Activated CD8-positive, alpha-beta memory T cell treated with anti-CD3 and anti-CD28 coated beads for 24 hours (primary cell): ENCODE measurements around the gene WWOX.

Source experiments
- DNase-seq: peaks from one replicate; pipeline ENCODE4 v3.0.0-alpha.2; 2020

The WWOX gene

DNA sequence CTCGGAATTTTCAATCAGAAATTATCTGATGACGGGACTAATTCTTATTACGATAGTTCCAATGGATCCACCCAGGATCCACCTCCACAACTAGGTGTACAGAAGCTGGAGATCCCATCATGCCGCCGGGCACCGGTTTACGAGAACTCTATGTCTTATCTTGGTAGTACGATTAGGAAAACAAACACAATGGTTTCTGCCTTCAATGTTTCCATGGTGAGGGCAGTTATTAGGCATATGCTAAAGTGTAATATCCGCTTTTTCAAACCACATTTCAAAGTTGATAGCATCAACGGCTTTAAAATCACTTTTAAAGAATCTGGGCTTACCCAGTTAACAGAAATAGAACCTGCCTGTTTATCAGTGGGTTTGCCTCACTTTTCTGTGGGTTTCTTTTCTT lies 795.4 kb downstream of the WWOX start:
- no peak for DNase-seq

DNA sequence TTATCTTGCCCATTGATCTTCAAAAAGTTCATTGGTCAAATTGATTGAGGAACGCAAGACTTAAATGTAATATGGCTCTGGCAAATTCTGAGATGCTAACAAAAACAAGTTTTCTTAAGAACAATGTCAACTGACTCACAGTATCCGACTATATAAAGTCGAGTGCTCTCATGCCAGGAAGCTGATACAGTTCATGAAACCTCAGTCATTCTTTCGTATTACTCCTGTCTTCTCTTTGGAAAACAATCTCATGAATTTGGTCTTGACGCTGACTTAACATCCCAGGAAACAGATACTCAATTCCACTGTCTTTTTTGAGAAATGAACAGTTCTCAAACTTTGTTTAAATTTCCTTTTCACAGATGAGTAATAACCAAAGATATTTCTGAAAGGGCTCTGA lies 796.2 kb downstream of the WWOX start:
- DNase-seq = no peak

DNA sequence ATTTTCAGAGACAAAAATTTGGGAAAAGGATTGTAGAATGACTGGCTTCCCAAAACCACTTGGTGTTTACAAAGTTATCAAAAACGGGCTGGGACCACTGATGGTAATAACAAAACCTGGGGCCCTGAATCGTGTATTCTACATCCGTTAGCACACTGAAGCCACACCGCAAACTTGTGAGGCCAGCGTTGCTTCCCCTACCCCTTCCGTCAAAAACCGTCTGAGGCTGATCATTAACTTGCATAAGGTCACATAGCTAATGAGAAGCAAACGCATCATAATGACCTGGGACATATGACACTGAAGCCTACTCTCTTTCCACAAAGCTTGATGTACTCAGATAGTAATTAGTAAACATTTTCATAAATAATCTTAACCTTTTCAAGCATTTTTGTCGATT lies 796.8 kb downstream of the WWOX start:
- no peak for DNase-seq

DNA sequence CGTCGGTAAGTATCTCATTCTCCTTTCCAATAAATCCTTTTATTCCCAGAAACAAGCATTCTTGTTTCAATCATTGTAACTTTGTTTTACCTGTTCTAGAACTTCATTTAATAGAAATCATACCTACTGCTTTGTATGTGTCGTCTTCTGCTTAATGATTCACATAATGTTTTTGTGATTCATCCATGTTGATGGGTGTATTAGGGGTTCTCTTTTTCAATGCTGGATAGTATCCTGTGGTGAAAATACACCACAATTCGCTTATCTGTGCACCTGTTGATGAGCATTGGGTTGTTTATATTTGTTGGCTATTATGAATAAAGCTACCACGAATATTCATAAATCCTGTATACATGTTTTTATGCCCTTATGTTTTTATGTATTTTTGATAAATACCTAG lies 797.8 kb downstream of the WWOX start:
- DNase-seq = no peak

DNA sequence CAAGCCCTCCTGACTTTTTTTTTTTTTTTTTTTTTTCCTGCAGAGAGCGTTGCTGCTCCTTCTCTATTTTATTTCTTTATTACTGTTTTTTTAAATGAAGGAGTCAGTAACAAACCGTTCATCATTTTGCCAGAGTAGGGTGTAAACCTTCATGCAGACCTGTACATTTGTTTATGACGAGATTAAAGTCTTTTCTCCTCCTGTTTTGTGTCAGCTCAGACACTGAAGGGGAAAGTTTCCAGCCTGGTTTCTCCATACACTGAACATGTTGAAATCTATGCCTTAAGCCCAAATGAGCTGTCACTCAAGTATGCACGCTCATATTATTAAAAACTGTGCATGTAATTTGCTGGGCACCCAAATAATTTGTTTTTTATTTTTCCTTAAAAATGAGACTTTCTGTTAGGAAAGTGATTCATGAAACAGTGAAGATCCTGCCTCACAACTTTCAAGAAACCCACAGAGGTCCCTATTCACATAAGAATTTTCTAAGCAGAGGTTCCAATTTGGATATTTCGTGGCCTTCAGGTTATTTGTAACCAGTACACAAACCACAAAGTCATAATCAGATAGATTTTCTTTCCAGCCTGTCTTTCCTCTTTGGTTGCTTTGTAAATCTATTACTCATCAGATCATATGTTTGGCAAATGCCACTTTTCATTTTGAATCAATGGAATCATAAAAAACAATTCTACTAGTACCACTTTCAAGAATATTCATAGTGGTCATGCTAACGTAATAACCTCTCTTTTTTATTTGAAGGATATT lies 800.8 kb downstream of the WWOX start:
- DNase-seq = no peak

DNA sequence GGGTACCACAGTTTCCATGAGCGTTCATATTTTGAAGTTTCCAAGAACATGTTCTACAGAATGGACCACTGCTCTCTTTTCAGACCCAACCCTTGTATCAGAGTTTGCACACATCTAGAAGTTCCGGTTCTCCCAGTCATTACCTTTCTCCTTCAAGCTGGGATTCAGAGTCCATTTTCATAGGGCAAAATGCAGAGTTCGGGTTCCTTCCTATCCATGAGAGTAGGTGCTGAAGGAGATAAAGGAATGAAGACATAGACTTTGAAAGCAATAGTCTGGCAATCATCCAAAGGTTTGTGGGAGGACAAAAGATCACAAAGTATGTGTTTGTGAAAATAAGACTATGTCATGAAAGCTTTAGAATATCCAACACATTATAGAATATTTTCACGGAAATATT lies 801.5 kb downstream of the WWOX start:
- DNase-seq = no peak

DNA sequence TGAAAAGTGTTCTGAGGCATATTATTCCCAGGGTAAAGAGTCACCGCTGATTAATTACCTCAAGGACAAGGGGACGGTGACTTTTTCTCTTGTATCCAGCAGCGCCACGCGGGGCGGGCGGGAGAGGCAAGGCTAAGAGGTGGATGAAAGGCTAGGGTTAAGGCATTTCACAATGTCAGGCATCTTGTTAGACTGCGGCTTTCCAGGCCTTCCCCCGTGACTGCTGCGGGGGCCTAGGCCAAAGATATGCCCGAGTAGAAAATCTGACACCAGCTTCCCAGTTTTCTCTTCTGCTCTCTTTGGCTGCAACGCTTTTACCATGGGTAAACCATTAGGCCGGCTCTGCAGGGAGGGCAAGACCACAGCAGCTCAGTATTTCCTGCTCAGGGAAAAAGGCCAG lies 802.9 kb downstream of the WWOX start:
- DNase-seq = no peak

DNA sequence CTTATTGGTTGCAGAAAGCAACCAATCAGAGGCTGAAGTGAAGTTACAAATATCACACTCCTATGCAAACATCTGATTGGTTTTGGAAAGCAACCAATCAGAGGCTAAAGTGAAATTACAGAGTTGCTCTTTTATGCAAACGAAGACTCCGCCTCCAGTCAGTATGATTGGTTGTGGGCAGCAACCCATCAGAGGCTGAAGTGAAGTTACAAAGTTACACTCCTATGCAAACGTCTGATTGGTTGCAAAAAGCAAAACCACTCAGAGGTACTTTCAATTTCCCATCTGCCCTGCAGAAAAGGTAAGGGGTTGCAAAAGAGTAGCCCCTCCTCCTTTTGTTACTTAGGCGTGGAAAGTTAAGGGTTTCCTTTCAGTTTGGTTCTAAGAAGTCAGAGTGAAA lies 803.8 kb downstream of the WWOX start:
- DNase-seq = no peak

DNA sequence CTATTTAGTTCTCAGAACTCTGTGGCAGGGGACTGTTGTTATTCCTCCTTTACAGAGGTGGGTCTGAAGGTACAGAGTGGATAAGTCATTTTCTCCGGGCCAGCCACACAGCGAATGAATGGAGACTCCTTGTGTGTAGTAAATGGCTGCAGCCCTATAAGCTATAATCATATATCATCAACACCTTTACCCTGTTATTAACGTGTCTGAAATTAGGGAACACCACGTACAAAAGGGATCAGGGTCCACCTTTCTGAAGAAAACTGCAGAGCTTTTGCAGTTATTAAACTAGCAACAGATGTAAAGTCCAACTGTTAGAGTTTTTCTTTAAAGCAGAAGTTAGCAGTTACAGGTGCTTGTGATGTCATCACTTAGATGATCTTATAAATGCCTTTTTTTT lies 804.4 kb downstream of the WWOX start:
- no peak for DNase-seq

DNA sequence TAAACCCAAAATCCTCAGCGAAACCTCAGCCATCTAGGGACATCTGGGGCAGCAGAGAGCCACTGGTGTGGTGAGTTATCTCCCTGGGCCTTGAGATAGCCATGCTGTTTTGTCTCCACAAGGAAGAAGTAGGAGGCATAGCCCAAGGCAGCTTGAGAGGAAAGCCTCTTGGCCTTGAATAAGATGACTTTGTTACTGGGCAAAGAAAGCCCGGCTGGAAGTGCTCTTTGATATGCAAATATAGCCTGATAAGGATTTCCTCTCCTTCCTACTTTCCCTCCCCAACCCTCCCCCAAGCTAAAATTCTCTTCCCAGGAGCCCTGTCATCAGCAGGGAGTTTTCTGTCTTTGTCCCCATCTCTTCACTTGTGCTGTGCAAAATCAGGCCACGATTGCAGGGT lies 806.7 kb downstream of the WWOX start:
- DNase-seq = no peak

DNA sequence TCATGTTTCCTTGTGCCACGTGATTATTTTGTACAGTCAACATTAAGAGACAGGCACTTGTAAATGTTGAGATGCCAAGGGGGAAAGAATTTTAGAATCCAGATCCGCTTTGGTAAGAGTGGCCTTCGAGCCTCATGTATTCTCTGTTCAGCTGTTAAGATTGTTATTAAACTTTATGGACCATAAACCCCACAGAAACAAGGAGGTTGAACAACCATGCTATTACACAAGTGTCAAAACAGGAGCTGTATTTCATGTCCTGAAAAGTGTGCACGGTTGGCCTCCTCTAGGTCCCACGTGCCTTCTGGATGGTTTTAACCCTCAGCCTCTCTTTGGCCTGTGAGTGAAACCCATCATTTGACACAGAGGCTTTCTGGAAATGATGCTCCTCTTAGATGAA lies 809.8 kb downstream of the WWOX start:
- DNase-seq = no peak

DNA sequence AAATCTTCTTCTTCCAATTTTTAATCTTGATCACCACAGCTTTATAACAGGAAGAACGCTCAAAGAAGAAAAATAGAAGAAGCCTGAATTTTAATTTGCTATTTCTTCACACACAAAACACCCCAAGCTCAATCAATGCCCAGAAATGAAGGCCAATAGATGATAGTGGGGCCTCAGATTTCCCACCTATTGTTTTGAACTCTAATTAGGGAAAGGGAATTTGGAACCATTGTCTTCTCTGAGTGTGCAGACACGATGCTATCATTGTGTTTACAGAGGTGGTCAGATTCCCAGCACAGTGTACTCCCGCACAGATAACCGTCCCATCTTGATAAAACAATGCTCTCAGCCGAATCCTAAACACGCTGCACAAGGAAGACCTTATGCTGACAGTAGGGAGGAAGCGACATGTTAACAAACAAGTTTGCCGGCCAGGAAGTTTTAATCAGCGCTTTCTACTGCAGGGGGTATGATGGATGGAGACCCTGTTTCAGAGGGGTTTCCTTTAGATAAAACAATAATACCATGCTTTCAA lies 816.4 kb downstream of the WWOX start:
- DNase-seq = no peak

DNA sequence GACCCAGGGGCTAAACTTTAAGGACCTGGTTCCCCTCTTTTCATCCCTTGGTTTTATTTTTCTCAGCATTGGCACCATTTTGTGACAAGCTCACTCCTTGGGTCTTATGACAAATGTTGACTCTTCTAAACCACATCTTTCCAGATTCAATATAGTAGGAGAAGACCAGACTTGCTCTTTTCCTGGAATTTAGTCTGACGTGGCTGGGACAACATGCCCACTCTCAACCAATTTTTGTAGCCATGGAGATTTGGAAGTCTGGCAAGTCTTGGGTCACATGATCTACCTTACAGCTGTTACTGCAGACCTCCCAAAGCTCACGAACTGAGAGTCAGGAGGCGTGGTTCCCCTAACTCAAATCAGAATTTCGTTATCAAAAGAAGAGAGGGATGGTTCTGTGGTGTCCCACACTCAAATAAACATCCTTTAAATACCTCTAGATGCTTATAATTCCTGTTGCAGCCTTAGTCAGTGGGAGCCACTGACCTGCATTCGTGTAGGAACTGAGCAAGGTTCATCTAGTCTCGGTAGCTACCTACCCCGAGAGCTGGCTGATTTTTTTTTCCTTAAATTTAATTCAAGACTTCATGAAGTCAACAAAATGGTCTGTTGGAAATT lies 817.6 kb downstream of the WWOX start:
- no peak for DNase-seq

DNA sequence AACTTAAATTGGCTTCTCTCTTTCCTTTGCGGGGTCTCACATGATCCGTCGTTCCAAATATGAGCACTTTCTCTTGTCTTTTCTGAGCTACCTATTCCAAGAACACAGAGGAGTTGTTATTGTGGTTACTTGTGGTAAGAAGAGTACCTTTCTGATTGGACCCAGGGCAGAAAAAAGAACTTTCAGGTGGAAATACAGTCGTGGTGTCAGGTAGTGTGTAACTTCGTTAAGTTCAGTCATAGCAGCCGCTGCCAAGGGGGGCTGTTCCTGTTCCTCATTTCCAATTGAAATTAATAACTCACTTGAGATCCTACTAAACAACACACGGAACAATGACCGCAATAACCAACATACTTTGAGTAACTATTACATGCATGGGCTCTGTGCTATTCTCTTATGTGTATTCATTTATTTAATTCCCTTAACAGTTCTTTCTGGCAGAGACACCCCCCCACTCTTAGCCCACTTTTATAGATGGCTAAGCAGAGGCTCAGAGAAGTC lies 819.4 kb downstream of the WWOX start:
- no peak for DNase-seq

DNA sequence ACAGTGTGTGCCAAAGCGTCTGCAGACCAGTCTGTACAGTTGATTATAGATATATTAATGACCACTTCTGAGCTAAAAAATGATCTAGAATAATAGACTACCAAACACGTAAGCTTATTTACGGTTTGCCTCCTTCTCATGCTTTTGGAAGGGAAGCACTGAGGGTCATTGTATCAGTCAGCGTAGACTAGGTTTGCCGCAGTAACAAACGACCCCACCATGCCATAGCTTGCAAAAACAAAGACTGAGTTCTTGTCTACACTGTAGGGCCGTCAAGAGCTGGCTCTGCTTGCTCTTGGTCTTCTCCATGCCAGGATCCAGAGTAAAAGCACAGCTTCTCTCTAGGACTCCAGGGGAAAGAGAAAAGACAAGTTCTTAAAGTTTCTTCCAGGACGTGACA lies 820.4 kb downstream of the WWOX start:
- no peak for DNase-seq

DNA sequence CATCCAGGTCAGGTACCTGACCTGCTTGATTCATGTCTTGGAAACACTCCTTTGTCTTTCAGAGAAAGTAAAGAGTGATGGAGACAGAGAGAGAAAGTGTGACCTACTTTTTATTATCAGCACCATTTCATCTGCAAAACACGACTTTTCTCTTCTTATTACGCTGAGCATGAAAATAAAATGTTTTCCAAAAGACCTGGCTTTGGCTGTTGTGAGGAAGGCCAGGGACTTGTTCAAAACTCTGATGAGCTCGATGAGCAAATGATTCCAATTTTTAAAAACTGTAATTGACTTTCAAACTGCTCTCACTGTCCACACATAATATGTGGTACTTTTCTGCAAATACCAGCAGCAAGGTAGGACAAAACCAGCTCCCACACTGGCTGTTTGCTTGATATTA lies 821.2 kb downstream of the WWOX start:
- DNase-seq = no peak

DNA sequence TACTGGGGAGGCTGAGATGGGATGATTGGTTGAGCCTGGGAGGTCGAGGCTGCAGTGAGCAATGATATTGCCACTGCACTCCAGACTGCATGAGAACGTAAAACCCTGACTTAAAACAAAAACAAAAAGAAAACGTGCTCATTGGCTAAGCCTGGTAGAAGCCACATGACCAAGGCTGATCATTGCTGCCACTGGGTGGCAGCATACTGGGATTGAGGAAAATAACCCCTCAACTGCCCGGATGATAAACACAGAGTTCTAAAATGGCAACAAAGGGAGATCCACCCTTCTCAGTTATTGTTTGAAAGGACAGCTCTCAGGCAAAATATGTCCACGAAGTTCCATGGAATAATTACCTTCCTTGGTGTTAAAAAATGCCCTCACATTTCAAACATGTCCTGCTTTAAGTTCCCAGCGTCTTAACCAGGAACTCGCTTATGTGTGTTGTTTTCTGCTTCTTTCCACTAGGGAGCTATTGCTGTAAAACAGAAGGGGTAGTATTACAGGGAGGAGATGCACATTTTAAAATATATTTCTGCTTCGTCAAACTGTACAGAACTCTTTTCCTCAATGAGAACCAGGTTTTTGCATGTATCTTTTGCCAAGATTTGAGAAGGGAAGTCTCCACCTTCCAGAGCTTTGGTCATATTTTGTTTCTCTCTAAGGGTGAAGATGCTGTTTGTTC lies 825.8 kb downstream of the WWOX start:
- peak; percentile 60 for DNase-seq

DNA sequence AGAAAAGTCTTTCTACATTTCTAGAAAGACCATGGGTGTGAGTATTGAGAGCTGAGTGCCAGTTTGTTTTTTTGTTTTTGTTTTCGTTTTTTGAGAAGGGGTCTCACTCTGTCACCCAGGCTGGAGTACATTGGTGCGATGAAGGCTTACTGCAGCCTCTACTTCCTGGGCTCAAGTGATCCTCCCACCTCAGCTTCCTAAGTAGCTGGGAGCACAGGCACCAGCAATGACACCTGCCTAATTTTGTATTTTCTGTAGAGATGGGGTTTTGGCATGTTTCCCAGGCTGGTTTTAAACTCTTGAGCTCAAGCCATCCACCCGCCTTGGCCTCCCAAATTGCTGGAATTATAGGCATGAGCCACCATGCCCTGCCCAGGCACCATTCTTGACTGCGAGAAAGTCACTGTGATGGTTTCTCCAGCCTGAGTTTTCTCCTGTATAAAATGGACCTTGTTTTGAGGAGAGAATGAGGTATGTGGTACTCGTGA lies 827.3 kb downstream of the WWOX start:
- no peak for DNase-seq

DNA sequence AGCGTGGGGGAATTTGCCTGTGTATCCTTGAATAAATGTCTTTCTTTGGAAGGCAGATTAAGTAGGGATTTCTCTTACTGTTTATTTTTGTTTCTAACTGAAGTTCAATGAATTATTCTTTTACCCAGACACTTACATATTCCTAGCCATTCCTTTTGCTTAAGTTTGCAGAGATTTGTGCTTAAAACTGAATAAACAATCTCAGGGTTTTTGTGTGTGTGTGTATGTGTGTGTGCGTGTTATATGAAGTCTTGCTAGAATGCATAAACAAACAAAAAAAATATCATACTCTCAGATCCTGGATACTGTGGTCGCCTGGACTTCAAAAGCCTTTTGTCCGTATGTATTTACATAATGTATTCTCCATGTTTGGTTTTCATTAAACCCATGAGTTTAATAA lies 828.3 kb downstream of the WWOX start:
- no peak for DNase-seq

DNA sequence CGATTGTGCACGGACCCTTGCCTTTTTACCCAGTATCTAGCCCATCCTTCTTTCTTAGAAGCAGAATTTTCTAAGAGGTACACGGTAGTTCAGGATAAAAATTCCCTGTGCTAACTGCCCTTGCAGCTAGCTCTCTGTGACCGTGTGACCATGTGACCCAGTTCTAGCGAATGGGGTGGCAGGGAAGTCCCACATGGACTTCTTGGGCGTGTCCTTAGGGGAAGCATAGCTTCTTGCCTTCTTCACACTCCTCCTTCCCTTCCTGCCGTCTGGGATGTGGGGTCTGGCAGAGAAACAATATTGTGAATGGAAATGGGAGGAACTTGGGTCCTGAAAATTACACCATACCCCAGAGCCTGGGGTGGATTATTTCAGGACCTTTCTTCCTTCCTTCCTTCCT lies 830.4 kb downstream of the WWOX start:
- DNase-seq = no peak

DNA sequence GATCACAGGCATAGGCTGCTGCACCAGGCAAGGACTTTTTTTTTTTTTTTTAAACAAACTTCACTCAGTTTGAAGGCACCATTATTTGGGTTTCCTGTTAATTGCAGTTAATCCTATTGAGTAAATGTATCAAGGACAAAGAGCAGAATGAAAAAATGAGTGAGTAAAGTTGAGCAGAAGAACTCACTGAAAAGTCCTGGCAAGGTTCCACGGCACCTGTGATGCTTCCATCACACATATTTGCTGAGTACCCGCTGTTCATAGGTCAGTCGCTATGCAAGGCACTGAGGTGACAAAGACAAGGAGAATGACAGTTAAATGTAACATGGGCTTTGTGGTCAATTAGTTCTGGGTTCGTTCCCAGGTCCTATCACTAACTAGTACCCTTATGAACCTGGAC lies 831.1 kb downstream of the WWOX start:
- no peak for DNase-seq

DNA sequence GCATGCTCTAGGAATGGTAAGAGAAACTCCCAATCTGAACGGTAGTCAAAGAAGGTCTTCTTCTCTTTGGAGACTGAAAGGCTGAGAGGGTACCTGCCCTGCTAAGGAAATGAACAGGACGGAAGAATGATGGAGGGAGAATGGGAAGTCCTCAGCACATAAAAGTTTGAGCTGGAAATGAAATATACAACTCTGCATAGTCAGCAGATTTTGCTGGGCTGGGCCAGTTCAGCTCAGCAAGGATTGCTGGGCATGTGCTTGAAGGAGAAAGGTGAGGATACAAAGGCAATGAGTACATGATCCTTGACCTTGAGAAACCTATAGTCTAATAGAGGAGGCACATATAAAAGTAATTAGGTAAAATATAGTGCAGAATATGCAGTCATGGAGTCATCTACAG lies 831.8 kb downstream of the WWOX start:
- no peak for DNase-seq

DNA sequence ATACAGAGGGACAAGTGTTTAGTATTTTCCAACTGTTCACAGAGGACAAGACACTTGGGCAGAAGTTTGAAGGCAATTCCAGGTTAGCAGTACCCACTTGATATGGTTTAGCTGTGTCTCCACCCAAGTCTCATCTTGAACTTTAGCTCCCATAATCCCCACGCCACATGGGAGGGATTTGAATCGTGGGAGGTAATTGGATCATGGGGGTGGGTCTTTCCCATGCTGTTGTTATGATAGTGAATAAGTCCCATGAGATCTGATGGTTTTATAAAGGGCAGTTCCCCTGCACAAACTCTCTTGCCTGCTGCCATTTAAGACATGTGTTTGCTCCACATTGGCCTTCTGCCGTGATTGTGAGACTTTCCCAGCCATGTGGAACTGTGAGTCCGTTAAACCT lies 832.2 kb downstream of the WWOX start:
- no peak for DNase-seq
